HG03064 (cell line): Measurements from ENCODE around the gene RAB31.
A peak's percentile ranks its signal among the peaks of the same experiment; 100 is the strongest.

Experiments used
- ATAC-seq: cut with Tn5 transposase; IDR thresholded peaks from one replicate; pipeline ENCODE4 v1.9.1; 2021; ENCODE audit warnings: low read depth; ENCODE audit not compliant: unreplicated experiment

Gene RAB31

DNA sequence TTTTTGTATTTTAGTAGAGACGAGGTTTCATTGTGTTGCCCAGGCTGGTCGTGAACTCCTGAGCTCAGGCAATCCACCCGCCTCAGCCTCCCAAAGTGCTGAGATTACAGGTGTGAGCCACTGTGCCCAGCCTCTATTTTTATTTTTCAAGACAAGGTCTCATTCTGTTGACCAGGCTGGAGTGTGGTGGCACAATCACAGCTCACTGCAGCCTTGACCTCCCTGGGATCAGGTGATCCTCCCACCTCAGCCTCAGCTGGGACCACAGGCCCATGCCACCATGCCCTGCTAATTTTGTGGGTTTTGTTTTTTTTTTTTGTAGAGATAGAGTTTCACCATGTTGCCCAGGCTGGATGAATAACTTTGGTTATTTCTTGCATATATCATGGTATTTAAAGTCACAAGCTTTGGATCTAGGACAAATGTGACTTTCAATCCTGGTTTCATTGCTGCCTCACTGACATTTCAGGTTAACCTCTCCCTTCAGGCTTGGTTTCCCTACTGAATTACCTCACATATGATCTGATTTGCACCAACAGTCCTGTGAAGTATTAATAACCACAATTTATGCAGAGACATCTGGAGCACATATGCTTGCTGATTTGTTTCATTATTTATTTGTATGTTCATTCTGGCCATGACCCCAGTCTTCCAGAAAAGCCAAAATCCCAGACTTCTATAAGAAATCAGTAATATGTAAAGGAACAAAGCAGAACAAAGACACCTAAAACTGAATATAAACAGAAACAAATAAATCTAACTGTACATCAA, 17.5 kb upstream of the RAB31 start:
- ATAC-seq: no peak

DNA sequence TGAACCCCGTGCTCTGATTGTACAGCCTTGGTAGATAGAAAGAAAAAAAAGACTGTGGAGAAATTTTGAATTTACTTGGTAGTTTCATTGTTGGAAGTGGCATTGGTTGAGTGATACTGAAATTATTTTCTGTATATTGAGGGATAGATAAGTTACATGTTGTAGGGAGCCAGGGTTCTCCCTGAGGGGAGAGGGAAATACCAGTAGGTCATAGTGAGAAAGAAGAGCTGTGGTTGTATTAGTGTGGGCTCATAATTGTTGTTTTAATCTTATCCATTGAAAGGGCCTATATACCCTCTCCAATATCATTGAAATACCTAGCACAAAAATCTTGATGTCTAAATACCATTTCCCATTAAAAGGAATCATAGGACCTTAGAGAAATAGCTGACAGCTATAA, 16.9 kb upstream of the RAB31 start:
- ATAC-seq: no peak

DNA sequence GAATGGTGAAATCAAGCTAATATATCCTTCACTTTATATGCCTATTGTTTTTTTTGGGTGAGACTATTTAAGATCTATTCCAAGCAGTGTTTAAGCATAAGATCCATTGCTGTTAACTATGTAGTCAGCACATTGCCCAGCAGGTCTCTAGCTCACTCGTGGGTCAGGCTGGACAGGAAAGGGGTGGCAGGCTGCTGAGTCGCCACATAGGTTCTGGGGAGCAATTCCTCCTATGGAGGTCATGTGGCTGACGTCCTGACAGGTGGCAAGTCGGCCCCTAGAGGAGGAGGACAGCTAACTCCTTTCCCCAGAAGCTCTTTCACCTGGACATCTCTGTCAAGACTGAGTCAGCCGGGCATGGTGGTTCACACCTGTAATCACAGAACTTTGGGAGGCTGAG, 13.9 kb upstream of the RAB31 start:
- ATAC-seq: no peak

DNA sequence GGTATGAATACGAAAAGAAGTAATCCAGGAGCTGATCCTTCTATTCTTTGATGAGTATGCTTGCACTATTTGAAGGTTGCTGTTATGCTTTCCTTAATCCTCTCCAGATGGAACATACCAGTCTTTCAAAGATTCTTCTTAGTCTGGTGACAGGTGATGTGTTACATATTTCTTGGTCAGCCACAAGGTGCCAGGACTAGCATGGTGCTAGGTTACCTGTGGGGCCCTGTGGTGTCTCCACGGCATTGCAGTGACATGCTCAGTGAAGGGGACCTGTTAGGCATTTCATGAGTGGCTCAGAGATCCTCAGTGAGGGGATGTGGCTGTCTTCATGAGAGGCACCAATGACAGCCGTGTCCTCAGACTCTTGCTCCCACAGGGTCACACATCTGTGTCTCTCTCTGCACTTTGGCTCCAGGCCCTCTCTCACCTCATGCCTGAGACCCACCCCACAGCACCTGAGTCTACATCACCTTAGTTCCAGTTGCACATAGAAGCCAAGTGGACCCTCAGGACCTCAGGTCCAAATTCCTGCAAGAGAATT, 13.1 kb upstream of the RAB31 start:
- ATAC-seq: no peak

DNA sequence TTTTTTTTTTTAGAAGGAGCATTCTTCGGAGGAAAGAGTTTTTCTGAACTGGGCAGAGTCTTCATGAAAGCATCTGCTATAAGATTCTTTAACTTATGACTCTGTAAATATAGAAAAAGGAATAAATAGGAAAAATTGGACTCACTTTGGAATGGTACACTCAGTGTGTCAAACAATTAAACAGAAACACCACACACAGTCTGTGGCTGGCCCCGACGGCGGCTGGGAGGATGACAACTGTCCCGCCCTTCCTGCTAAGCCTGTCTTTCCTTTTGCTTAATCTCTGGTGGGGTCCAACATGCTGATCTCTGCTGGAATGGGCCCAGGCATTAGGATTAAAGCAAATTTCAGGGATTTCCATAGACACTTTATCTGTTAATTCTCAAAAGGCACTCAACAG, 12.5 kb upstream of the RAB31 start:
- no peak for ATAC-seq

DNA sequence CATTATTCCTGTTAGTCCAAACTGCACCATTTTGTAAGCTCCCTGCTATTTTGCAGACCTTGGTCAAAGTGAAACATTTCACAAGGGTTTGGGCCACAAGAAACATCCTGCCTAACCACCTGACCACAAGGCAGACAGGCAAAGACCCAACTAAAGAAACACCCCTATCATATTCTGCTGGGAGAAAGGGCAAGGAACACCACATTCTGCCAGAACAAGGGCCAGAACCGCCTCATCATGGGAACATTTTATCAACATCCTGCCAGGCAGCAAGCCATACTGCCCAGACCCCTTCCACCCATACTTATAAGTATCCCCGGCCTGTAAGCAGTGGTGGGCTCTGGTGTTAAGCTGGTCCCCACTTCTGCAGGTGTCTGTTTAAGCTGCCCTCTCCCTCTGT, 12.0 kb upstream of the RAB31 start:
- no peak for ATAC-seq

DNA sequence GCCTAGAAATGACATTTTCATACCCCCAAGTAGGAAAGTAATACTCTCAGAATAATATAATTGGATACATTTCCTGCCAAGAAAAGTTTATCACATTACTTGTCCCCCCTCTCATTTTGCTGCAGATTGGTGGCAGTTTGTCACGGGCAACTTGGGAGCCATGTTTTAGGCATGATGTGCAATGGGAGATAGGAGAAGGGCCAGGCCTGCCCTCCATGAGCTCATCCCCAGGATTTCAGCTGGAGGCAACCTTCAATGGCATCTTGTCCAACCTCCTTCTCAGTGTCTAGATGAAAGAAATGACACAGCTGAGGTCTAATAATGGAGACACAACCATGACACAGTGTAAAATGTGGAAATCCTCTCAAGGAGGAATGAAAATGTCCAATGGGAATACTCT, 11.4 kb upstream of the RAB31 start:
- ATAC-seq: no peak

DNA sequence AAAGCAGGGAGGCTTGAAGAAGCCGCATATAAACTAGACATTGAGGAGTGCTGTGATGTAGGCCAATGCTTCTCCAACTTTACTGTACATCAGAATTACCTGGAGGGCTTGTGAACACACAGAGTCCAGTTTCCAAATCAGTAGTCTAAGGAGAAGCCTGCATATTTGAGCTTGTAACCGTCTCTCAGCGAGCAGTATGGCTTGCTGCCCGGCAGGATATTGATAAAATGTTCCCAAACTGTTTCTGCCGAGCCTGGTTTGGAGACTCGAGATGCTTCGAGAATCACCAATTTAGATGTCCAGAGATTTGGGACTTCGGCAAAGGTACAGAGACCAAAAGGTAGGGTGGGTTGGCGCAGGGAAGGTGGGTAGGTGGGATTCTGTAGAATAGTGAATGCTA, 11.0 kb upstream of the RAB31 start:
- ATAC-seq: no peak

DNA sequence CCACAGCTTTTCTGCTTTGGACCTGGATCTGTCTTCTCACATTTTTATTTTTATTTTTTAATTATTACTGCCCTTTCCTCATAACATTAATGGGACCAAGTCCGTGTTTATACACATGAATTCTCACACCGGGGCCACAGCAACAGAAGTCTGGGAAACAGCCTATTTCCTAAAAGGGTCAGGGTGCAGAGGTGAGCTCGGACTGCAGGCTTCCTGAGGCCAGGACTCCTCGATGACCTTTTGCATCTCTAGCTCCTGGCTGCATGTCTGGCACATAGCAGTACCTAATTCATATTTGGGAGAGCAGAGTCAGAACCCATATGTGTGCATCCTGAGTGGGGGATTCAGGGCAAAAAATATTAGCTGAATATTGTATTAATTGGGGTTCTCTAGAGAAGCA, 9.6 kb upstream of the RAB31 start:
- ATAC-seq: no peak

DNA sequence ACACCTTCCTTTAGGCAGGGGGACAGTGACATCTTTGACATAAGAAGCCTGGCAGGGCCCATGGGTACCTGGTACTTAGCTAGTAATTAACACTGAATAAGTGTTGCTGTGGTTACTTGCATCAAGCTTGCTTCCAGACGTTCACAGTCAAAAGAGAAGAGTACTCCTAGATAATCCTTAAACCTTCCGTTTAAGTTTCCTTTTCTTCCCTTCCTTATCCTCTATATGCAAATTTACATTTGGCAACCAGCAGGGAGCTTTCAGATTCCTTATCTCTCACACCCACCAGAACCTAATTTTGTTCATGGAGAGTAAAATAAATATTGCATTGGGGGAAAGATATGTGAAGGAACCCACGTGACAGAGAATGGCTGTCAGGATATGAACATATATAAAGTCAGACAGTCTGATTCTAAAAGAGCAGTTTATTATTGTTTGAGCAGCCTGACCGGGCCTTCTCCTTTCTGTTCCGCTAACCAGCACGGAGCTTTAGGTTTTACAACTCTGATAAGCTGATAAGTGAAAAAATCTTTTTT, 7.8 kb upstream of the RAB31 start:
- ATAC-seq: no peak

DNA sequence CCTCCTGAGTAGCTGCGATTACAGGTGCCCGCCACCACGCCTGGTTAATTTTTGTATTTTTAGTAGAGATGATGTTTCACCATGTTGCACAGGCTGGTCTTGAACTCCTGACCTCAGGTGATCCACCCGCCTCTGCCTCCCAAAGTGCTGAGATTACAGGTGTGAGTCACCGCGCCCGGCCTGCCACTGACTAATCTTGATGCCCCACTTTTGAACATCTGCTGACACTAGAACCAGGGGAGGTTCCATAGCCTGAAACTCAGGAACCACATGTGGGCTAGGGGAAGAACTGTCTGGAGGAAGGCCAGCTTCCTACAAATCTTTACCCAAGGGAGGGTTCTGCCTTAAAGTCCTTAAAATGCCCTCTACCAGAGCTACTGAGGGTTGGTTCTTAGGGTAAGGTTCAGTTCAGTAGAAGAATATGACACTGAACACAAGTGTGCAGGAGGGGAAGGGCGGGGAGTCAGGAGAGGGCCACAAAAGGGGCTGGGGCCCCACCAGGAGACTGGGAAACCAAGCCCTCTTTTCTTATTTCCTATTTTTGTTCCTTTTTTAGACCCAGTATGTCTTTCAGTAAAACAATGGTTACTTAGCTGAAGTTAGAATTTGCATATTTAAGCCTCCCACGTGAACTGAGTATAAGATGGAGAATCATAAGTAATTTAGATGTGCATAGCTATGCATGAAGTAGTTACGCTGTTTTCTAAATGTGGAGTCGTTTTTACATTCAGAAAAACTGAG, 6.3 kb upstream of the RAB31 start:
- no peak for ATAC-seq

DNA sequence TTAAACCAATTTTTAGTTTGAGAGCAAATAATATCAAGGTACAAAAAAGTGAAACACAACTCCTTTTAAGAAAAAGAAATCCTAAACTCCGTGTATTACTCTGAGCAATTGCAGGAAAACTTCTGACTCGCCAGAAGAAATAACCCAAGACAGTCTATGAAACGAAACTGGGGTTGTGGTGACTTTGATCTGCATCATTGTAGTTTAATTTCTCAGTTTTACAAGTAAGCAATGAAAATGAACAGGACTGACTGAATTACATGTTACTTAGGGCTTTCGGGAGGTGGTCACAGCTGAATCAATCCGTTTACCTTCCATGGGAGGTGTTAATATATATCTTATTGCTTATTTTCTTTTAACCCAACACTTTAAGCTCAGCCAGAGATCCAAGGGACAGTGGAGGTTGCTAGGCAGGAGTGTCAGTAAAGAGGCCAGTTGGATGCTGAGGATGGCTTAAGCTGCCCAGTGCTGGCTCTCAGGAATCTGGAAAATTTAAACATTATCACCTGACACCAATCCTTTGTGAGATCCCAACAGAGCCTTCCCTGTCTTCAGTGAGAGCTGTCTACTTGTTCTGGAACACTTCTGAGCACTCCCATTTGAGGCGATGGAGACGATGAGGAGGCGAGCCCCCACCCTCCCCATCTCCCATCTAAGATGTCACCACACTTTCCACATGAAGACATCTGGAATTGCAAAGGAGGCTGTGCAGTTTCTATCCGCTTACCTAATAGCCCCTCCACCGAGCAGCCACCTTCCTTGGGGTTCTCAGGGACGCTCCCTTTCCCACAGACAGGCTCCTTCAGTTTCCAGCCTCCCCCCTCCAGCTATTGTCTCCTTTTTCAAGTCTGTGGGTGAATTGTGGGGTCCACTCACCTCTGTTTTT, 3.6 kb upstream of the RAB31 start:
- ATAC-seq: no peak

DNA sequence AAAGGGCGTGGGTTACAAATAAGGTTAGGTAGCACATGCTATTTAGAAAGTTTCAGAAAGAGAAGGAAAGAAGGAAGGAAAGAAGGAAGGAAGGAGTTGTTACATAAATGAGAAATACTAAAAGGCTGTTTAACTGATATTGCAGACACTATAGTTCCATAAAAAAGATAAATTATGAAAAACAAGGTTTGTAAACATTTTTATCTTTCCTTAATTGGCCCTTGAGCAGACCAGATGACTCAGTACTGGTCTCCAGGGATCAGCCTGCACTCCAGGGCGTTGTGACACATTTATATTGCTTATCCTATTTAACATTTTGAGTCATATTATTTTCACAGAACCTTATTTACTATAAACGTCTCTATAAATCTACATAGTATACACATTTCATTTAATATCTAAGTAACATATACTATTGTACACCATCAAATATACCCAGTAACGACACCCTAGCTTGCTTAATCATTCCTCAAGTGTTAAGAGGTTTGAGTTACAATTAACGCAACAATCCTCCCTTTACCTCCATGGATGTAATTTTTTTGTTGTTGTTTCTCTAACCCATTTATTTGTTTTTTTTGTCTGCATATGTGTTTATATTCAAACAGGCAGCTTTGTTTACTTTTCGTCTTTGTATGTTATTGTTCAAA, 2.8 kb upstream of the RAB31 start:
- ATAC-seq: no peak

DNA sequence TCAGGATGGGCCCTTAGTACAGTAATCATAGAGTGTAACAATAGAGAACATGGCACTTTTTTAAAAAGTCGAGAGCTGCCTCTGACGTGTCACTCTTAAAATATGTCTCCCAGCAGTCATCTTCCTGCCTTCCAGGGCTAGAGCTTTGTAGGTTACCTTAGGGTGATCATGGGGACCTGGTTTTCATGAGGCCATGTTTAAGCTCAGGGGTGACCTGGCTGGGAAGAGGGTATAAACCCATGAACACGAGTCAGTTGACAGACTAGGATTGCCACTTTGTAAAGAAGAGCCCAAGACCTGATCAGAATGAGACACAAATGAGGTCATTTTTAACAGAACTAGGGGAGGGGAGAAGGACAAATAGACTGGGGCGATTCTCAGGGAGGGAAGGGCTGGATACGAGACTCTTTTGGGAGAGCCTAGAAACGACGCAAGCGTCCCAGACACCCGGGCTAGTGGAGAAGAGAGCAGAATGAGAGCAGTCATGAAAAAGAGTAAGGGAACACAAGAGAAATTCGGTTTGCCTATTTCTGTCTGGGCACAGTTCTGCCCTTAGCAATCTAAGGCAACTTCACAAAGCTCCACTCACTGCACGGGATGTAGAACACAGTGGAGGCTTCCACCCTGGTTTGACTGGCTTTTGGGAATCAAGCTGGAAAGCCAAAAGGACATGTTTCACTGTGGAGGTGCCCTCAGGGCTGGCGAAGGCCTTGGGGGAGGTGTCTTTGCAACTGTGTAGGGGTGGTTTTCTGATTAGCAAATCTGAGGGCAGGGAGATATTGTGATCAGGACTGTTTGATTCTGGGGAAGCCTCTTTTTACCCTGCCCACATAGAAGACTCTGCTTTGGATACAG, 1.8 kb upstream of the RAB31 start:
- ATAC-seq: no peak

DNA sequence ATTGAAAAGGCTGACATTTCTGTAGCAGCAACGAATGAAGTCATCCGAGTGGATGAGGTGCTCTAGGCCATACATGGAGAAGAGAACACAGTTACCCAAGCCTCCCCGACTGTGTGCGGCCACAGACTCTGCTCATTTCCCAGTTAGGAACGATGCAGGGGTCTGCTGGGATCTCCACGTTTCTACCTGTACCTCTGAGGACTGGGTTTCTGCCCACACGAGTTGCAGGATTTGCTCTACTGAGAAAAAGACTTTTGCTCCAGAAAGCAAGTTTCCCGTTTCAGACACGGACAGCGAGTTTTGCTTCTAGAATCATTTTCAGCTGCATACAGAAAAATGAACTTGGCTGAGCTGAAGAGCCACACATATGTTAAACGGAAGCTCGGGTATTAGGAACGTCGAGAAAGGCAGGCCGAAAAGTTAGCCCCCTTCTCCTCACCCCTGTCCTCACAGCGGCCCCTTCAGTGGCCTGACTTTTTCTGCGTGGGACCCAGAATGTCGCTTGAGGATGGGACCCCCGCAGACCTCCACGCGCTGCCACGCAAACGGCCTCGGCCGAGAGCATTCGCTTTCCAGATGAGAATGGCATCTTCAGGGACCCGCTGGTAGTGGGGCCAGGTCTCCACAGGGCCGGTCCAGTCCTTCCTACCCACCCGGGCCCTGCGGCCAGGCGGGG, 582 bp upstream of the RAB31 start:
- ATAC-seq: peak; percentile 13

DNA sequence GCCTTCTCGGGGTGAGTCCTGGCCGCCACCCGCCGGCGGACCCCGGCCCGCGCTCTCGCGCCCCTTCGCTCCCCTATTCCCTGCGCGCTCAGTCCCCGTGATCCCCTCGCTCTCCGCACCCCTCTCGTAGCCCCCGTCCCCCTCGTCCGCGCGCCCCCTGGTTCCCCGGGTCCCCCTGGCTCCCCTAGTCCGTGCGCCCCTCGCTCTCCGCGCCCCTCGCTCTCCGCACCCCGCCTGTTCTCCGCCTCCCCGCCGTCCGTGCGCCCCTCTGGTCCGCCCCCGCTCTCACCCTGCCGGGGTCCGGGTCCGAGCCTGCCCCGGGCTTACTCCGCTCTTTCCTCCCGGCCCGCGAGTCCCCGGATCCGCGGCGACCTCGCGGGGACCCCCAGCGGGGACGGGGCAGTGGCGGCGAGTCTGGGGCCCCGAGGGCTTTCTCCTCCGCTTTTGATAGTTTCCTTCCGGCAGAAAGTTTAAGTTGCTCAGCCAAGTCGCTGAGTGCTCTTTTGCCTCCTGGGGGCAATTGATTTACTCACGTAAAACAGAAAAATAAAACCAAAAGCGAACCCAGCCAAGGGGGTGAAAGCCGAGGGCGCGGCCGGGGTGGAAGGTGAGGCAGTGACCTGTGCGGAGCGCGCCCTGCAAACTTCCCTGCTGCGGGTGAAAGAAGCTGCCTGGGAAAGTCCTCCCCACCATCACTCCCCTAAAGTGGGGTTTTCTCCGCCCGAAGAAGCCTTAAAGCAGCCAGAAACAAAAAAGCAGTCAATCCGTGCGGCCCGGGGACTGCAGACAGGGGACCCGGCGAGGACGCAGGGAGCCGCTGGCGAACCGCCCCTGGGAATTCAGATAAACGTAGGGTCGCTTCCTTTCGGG, 568 bp downstream of the RAB31 start:
- peak; percentile 3 for ATAC-seq

DNA sequence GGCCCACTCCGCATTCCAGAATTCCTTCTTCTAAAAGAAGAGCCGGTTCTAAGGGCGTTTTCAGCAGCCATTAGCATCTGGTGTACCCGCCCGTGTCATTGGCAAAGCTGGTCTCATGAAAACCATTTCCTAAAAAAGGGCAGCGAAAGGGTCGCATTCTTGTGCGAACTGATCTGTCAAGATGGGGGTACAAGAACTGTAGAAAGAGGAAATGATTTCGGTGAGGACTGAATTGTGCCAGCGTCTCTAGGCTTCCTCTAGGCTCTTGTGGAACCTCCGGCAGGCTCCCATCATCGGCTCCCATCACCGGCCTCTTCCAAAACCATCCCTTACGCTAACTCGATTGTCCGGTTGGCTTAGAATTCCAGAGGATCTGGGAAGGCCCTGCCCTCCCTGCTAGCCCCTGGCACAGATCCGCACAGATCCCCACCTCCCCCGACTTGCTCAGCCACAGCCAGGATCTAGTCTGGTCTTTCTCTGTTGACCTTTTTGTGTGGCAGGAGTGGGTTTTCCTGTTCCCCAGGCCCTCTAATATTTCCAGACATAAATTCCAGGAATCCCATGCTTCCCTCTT, 1.3 kb downstream of the RAB31 start:
- no peak for ATAC-seq

DNA sequence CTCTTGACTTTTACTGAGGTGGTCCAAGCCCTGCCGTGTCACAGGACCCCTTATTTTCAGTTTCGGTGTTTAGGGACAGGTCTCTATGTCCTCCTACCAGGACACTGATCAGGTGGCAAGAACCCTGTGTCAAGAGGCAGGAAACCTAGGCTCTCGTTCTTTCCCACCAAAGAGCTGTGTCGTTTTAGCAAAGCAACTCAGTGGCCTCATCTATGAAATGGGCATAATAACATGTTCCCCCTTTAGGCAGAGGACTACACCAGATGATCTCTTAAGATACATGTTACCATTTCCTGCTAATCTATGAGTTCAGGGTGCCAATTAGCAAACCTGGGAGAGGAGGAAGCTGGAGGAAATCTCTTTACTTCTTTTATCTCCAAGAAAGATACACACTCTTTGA, 1.9 kb downstream of the RAB31 start:
- ATAC-seq: no peak
